NB4 (cell line): ENCODE data around the gene CDH13.

Source experiments
- DNase-seq: peaks from one replicate; pipeline ENCODE4 v3.0.0; 2010; ENCODE audit warnings: low read depth
- H3K4me3 ChIP-seq: one replicate; pipeline ENCODE4 v1.5.1; 2011; ENCODE audit warnings: mild to moderate bottlenecking, low read depth, low read length, moderate library complexity
- MYC ChIP-seq: IDR thresholded peaks from 2 replicates; pipeline ENCODE4 v1.6.1; 2011; ENCODE audit warnings: low read depth, low read length
- POLR2A ChIP-seq: IDR thresholded peaks from 2 replicates; pipeline ENCODE4 v1.6.1; 2011; ENCODE audit warnings: mild to moderate bottlenecking; ENCODE audit not compliant: insufficient read length; ENCODE audit errors: extremely low read depth
- TF ChIP-seq, protein P1 (sequence below): IDR thresholded peaks from 2 replicates; pipeline ENCODE4 v1.6.1; 2011; ENCODE audit warnings: low read depth, low read length
- TF ChIP-seq, protein P2 (sequence below): IDR thresholded peaks from one replicate; pipeline ENCODE4 v1.5.1; 2012; ENCODE audit warnings: low read depth, low read length

Gene CDH13

DNA sequence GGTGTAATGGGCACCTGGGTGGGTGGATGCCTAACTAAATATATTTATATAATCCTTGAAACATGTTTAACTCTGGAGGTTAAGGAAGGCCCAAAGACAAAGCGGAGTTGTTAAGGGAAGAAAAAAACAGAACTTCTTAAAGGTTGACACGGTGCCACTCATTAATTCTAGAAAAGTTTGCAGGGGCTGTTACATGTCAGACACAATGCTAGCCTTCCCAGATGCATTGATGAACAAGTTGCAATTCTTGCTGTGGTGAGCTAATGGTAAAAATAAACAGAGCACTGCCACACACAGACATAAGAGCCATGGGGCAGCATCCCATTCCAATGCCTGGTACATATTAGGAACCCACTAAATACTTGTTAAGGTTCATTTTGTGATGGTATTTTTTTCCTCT, 109.5 kb downstream of the CDH13 start:
- H3K4me3 ChIP-seq, result no peak overlapping the region
- TF ChIP-seq POLR2A, result no peak
- TF ChIP-seq, protein P1, sequence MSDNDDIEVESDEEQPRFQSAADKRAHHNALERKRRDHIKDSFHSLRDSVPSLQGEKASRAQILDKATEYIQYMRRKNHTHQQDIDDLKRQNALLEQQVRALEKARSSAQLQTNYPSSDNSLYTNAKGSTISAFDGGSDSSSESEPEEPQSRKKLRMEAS, result no peak
- no peak for TF ChIP-seq MYC
- TF ChIP-seq, protein P2, sequence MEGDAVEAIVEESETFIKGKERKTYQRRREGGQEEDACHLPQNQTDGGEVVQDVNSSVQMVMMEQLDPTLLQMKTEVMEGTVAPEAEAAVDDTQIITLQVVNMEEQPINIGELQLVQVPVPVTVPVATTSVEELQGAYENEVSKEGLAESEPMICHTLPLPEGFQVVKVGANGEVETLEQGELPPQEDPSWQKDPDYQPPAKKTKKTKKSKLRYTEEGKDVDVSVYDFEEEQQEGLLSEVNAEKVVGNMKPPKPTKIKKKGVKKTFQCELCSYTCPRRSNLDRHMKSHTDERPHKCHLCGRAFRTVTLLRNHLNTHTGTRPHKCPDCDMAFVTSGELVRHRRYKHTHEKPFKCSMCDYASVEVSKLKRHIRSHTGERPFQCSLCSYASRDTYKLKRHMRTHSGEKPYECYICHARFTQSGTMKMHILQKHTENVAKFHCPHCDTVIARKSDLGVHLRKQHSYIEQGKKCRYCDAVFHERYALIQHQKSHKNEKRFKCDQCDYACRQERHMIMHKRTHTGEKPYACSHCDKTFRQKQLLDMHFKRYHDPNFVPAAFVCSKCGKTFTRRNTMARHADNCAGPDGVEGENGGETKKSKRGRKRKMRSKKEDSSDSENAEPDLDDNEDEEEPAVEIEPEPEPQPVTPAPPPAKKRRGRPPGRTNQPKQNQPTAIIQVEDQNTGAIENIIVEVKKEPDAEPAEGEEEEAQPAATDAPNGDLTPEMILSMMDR, result no peak

DNA sequence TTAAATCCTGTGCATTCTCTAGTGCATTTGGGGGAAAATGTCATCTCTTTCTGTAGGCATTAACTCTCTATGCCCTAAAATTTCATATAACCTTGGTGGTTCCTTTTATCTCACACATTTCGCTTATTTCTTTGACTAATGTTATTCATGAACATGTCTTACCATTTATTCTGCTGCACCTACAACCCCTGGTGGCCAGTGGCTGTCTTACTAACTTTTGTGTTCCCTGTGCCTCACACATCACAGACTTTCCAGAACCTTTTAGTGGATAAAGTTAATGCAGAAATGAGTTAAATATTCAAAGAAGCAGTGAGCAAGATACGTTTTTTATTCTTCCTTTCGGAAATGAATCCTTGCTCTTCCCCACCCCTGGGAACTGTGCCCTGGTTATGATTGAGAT, 111.9 kb downstream of the CDH13 start:
- no peak for DNase-seq
- no peak overlapping the region for H3K4me3 ChIP-seq
- TF ChIP-seq MYC (no peak), POLR2A (no peak)
- TF ChIP-seq, protein P2, result no peak
- TF ChIP-seq, protein P1, result no peak

More for the DNA sequence above, 109.5 kb downstream of the CDH13 start:
- DNase-seq, result no peak

DNA sequence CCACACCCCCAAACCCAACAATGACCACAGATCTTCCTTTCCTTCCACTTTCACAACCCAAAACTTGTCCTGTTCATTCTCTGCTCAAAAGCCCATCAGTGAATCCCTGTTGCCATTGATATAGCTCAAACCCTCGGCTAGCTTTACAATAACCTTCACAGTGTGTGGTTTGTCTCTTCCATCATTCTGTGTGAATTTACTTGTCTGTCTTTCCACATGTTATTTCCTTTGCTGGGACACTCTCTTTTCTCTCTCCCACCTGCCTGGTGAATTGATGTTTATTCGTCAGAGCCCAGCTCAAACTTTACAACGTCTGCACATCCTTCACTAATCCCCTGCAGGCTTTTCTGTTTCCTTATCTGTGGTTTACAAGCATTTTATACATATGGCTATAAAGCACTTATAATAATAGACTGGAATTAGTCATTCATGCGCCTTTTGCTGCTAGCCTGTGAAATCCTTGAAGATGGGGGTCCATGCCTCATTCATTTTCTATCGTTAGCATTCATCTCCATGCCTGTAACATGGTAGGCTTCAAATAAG, 114.4 kb downstream of the CDH13 start:
- no peak for DNase-seq
- TF ChIP-seq POLR2A, result no peak
- TF ChIP-seq, protein P2, result no peak
- TF ChIP-seq, protein P1, result no peak
- TF ChIP-seq MYC, result no peak
- H3K4me3 ChIP-seq, result no peak overlapping the region

- DNase-seq, result no peak
- no peak overlapping the region for H3K4me3 ChIP-seq
- TF ChIP-seq MYC (no peak), POLR2A (no peak)
- TF ChIP-seq, protein P2, result no peak
- TF ChIP-seq, protein P1, result no peak
Measured at GRCh38 chr16:82744958-82745357, 118.2 kb downstream of the CDH13 start.

- TF ChIP-seq MYC (no peak), POLR2A (no peak)
- TF ChIP-seq, protein P1, result no peak
- TF ChIP-seq, protein P2, result no peak
- DNase-seq, result no peak
- H3K4me3 ChIP-seq, result no peak overlapping the region
Measured at GRCh38 chr16:82748026-82748425, 121.3 kb downstream of the CDH13 start.

DNA sequence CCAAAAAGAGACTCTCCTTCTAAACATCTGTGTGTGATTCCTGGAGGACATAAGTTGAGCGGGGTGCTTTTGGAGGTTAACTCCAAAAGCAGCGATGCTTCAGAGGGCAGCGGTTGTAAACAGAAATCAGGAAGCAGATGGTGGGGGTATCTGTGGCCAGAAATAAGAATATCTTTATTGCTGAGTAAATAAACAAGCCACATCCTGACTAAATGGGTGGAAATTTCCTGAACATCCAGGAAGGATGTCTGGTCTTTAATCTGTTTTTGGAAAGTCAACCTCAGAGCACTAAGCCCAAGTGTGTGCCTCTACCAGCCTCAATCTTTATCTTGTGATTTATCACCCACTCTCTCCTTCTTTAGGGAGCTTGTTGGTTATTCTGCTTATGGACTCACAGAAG, 123.3 kb downstream of the CDH13 start:
- no peak overlapping the region for H3K4me3 ChIP-seq
- TF ChIP-seq MYC, result no peak
- TF ChIP-seq, protein P1, result no peak
- TF ChIP-seq POLR2A, result no peak
- TF ChIP-seq, protein P2, result no peak

More for the DNA sequence above, 123.3 kb downstream of the CDH13 start:
- no peak for DNase-seq
